Spinal cord (tissue), 10 donors: Measurements from ENCODE around the gene APLNR. TPM values are rescaled to one million over a fixed set of nuclear protein-coding genes. Genes with fewer than 3 reads are reported as not detected.

Experiments used
- DNase-seq, 6 donors: peaks; one replicate each; pipeline versions ENCODE4 v3.0.0 to v3.0.0-alpha.2; 2013 to 2015; ENCODE audit warnings: low spot score in 6 of 6, low read depth in 4 of 6
- H3K27ac ChIP-seq: one replicate; pipeline ENCODE4 v1.5.1; 2013; ENCODE audit warnings: low read depth, low read length, control low read depth
- H3K27me3 ChIP-seq: one replicate; pipeline ENCODE4 v1.6.1; 2013; ENCODE audit warnings: low read length; ENCODE audit not compliant: control insufficient read depth, insufficient read depth
- H3K36me3 ChIP-seq: one replicate; pipeline ENCODE4 v1.6.1; 2013; ENCODE audit warnings: low read length; ENCODE audit not compliant: control insufficient read depth, insufficient read depth
- H3K4me1 ChIP-seq: one replicate; pipeline ENCODE4 v1.6.1; 2013; ENCODE audit warnings: low read length; ENCODE audit not compliant: control insufficient read depth, insufficient read depth
- H3K4me3 ChIP-seq: one replicate; pipeline ENCODE4 v1.5.1; 2013; ENCODE audit warnings: low read depth, low read length, control low read depth
- H3K9me3 ChIP-seq: one replicate; pipeline ENCODE4 v1.6.1; 2013; ENCODE audit warnings: low read length; ENCODE audit not compliant: control insufficient read depth, insufficient read depth
- WGBS: methylation state at CpG from one replicate; pipeline ENCODE4 v1.1.5; 2013; ENCODE audit warnings: missing lambda C conversion rate; ENCODE audit not compliant: insufficient coverage; 5-methylcytosine and 5-hydroxymethylcytosine counted together
- polyA plus RNA-seq, 2 donors: library from polyadenylated mRNA; unstranded; fragments of 120-200 nt; gene quantifications; one replicate each; pipeline ENCODE4 v1.2.1, GENCODE V29; 2013; ENCODE audit not compliant: insufficient read length in 2 of 2
- total RNA-seq, 2 donors: library from RNA; depleted of rRNA in 1 of 2; stranded (reverse); fragments of 120-200 nt in 1 of 2; fragments of >200 nt in 1 of 2; gene quantifications; one replicate each; pipeline versions ENCODE4 v1.2.3 to v1.2.4, GENCODE V29; 2013 to 2014
- donor health status: healthy.

The APLNR gene
- total and polyA plus RNA-seq, 4 donors: 47.5 to 71.1 (median 49.9) TPM

GRCh38 chr11:57191311-57192219 is 45.5 kb downstream of the APLNR start:
- Histone ChIP-seq H3K27me3 (no peaks in the 10 kb centered on the region), H3K36me3 (peaks cover 10% of the 10 kb centered on the region), H3K27ac (no peak overlapping the region), H3K4me3 (no peak overlapping the region), H3K4me1 (no peaks in the 10 kb centered on the region), H3K9me3 (no peaks in the 10 kb centered on the region)
- DNase-seq: peak in 1 of 6 donors; percentile 41
- WGBS: 71% methylated on average over 7 of the region's 9 CpGs

GRCh38 chr11:57190548-57190947 is 46.5 kb downstream of the APLNR start:
- WGBS: 100% methylated on average over 1 of the region's 4 CpGs

More at GRCh38 chr11:57190548-57190947, 46.5 kb downstream of the APLNR start:
- no peak for DNase-seq
- Histone ChIP-seq H3K36me3 (peaks cover 10% of the 10 kb centered on the region), H3K4me3 (no peak overlapping the region), H3K27ac (no peak overlapping the region), H3K27me3 (no peaks in the 10 kb centered on the region), H3K4me1 (no peaks in the 10 kb centered on the region), H3K9me3 (no peaks in the 10 kb centered on the region)

Other genes starting within 250 kb of the APLNR start
- not detected for gene OR5AK2, start 248.3 kb downstream of the APLNR start, total RNA-seq
- gene OR5AK2, start 248.3 kb downstream of the APLNR start, polyA plus RNA-seq: not detected
- 10 to 100 TPM in 1 of 2 donors, 1 to 10 TPM in 1; 8.7 to 14.8 TPM for gene LRRC55, start 55.3 kb downstream of the APLNR start, total RNA-seq
- 10 to 100 TPM; 30.5 to 39.3 TPM for gene LRRC55, start 55.3 kb downstream of the APLNR start, polyA plus RNA-seq
- gene TNKS1BP1, start 87.7 kb upstream of the APLNR start, total RNA-seq: 10 to 100 TPM; 17.2 to 42.2 TPM
- 10 to 100 TPM; 44.8 to 58.3 TPM for gene TNKS1BP1, start 87.7 kb upstream of the APLNR start, polyA plus RNA-seq
- gene SSRP1, start 98.6 kb upstream of the APLNR start, total RNA-seq: 10 to 100 TPM; 34.6 to 88.0 TPM
- 100 to 1,000 TPM; 132 to 135 TPM for gene SSRP1, start 98.6 kb upstream of the APLNR start, polyA plus RNA-seq
- 10 to 100 TPM in 1 of 2 donors, under 1 TPM in 1; 0.50 to 11.4 TPM for gene P2RX3, start 101.1 kb upstream of the APLNR start, total RNA-seq
- 1 to 10 TPM; 2.1 to 3.6 TPM for gene P2RX3, start 101.1 kb upstream of the APLNR start, polyA plus RNA-seq
- gene PRG3, start 143.9 kb upstream of the APLNR start, total RNA-seq: 1 to 10 TPM in 1 of 2 donors, under 1 TPM in 1; 0.55 to 1.1 TPM
- not detected for gene PRG3, start 143.9 kb upstream of the APLNR start, polyA plus RNA-seq
- 1 to 10 TPM; 2.4 to 6.4 TPM for gene PRG2, start 153.4 kb upstream of the APLNR start, total RNA-seq
- under 1 TPM; 0.22 to 0.33 TPM for gene PRG2, start 153.4 kb upstream of the APLNR start, polyA plus RNA-seq
- gene SLC43A3, start 189.9 kb upstream of the APLNR start, total RNA-seq: 10 to 100 TPM; 12.2 to 13.3 TPM
- 10 to 100 TPM; 19.6 to 20.3 TPM for gene SLC43A3, start 189.9 kb upstream of the APLNR start, polyA plus RNA-seq
- under 1 TPM; 0.59 to 0.72 TPM for gene RTN4RL2, start 223.3 kb upstream of the APLNR start, total RNA-seq
- 10 to 100 TPM in 1 of 2 donors, 1 to 10 TPM in 1; 5.0 to 10.9 TPM for gene RTN4RL2, start 223.3 kb upstream of the APLNR start, polyA plus RNA-seq